GM21717 (cell line): ENCODE results near the gene SCARB1.

Source experiments
- ATAC-seq: cut with Tn5 transposase; IDR thresholded peaks from one replicate; pipeline ENCODE4 v1.9.1; 2021; ENCODE audit warnings: mild to moderate bottlenecking, moderate library complexity; ENCODE audit not compliant: unreplicated experiment

Gene SCARB1

GRCh38 chr12:124762791-124763593, 100.7 kb downstream of the SCARB1 start:
- ATAC-seq: no peak

- no peak for ATAC-seq
Observed at GRCh38 chr12:124762384-124762783, 101.3 kb downstream of the SCARB1 start.

- no peak for ATAC-seq
Observed at GRCh38 chr12:124761871-124762270, 101.8 kb downstream of the SCARB1 start.

GRCh38 chr12:124761056-124761455, 102.6 kb downstream of the SCARB1 start:
- ATAC-seq: no peak

GRCh38 chr12:124760560-124760959, 103.1 kb downstream of the SCARB1 start:
- ATAC-seq: no peak

- ATAC-seq: no peak
Observed at GRCh38 chr12:124759841-124760503, 103.7 kb downstream of the SCARB1 start.

GRCh38 chr12:124758266-124759220, 105.1 kb downstream of the SCARB1 start:
- ATAC-seq: no peak

GRCh38 chr12:124757329-124757728, 106.3 kb downstream of the SCARB1 start:
- ATAC-seq: no peak

GRCh38 chr12:124756760-124757159, 106.9 kb downstream of the SCARB1 start:
- no peak for ATAC-seq

GRCh38 chr12:124756166-124756565, 107.5 kb downstream of the SCARB1 start:
- no peak for ATAC-seq

GRCh38 chr12:124755801-124756148, 107.9 kb downstream of the SCARB1 start:
- no peak for ATAC-seq

GRCh38 chr12:124754949-124755800, 108.5 kb downstream of the SCARB1 start:
- no peak for ATAC-seq

- no peak for ATAC-seq
Observed at GRCh38 chr12:124754491-124754890, 109.2 kb downstream of the SCARB1 start.

GRCh38 chr12:124753993-124754392, 109.7 kb downstream of the SCARB1 start:
- no peak for ATAC-seq

GRCh38 chr12:124753228-124753591, 110.5 kb downstream of the SCARB1 start:
- no peak for ATAC-seq

- no peak for ATAC-seq
Observed at GRCh38 chr12:124752437-124753227, 111.0 kb downstream of the SCARB1 start.

GRCh38 chr12:124751654-124752355, 111.9 kb downstream of the SCARB1 start:
- ATAC-seq: no peak

- ATAC-seq: no peak
Observed at GRCh38 chr12:124750787-124751471, 112.7 kb downstream of the SCARB1 start.
